ENCODE results near the gene ZNF491. TPM values are rescaled to one million over a fixed set of nuclear protein-coding genes. Genes with fewer than 3 reads are reported as not detected.
A peak's percentile ranks its signal among the peaks of the same experiment; 100 is the strongest.
"Not testable (repeated sequence)": the region's sequence is repeated elsewhere in the genome, so short reads cannot be mapped to it uniquely, and the experiment has no call there.

The ZNF491 gene
- polyA plus RNA-seq, 3 donors from 2014 or later, result 1.1 TPM; not detected in 2

- Mint-ChIP-seq H3K9me3 (peaks cover 37 to 86% (median 65%) of the 10 kb centered on the region in 6 donors), H3K36me3 (peaks cover 65 to 76% (median 74%) of the 10 kb centered on the region in 3 donors), H3K4me1 (peaks cover 10 to 16% of the 10 kb centered on the region in 2 donors)
- not testable (repeated sequence) for DNase-seq; H3K4me3 Mint-ChIP-seq; H3K27ac Mint-ChIP-seq; H3K27me3 Mint-ChIP-seq (ENCODE audit: low read depth in 3 of 3)
These were observed 21.7 kb upstream of the ZNF491 start for GRCh38 chr19:11776669-11777068.

GRCh38 chr19:11780431-11781020 lies 17.8 kb upstream of the ZNF491 start:
- Mint-ChIP-seq H3K27ac (no peak overlapping the region), H3K9me3 (peaks cover 38 to 95% (median 76%) of the 10 kb centered on the region in 6 donors), H3K27me3 (ENCODE audit: low read depth in 3 of 3) (peaks cover 0 to 2% (median 0%) of the 10 kb centered on the region in 3 donors), H3K4me3 (no peak overlapping the region), H3K36me3 (peaks cover 53 to 71% (median 69%) of the 10 kb centered on the region in 3 donors), H3K4me1 (peaks cover 0 to 2% of the 10 kb centered on the region in 2 donors)
- DNase-seq, result no peak

- Mint-ChIP-seq H3K4me3 (no peak overlapping the region), H3K27ac (no peak overlapping the region), H3K4me1 (peaks cover 0 to 2% of the 10 kb centered on the region in 2 donors), H3K27me3 (ENCODE audit: low read depth in 3 of 3) (peaks cover 0 to 2% (median 2%) of the 10 kb centered on the region in 3 donors), H3K9me3 (peaks cover 35 to 94% (median 76%) of the 10 kb centered on the region in 6 donors), H3K36me3 (peaks cover 47 to 63% (median 62%) of the 10 kb centered on the region in 3 donors)
- no peak for DNase-seq
These were observed 16.8 kb upstream of the ZNF491 start for GRCh38 chr19:11781295-11782057.

GRCh38 chr19:11783767-11784166 lies 14.6 kb upstream of the ZNF491 start:
- Mint-ChIP-seq H3K27ac (no peak overlapping the region), H3K9me3 (peaks cover 37 to 94% (median 83%) of the 10 kb centered on the region in 6 donors), H3K4me3 (no peak overlapping the region), H3K36me3 (peaks cover 32 to 46% (median 41%) of the 10 kb centered on the region in 3 donors), H3K4me1 (peaks cover 0 to 2% of the 10 kb centered on the region in 2 donors), H3K27me3 (ENCODE audit: low read depth in 3 of 3) (peaks cover 0 to 2% (median 0%) of the 10 kb centered on the region in 3 donors)
- no peak for DNase-seq

GRCh38 chr19:11784356-11784755 lies 14.0 kb upstream of the ZNF491 start:
- H3K36me3 Mint-ChIP-seq, result peaks cover 29 to 41% (median 36%) of the 10 kb centered on the region in 3 donors
- no peak for DNase-seq
- H3K4me1 Mint-ChIP-seq, result peaks cover 0 to 2% of the 10 kb centered on the region in 2 donors
- H3K4me3 Mint-ChIP-seq, result no peak overlapping the region
- H3K9me3 Mint-ChIP-seq, result peaks cover 43 to 94% (median 85%) of the 10 kb centered on the region in 6 donors
- peaks cover 0 to 3% (median 0%) of the 10 kb centered on the region in 3 donors for H3K27me3 Mint-ChIP-seq (ENCODE audit: low read depth in 3 of 3)
- no peak overlapping the region for H3K27ac Mint-ChIP-seq

- Mint-ChIP-seq H3K4me1 (peaks cover 0 to 2% of the 10 kb centered on the region in 2 donors), H3K27ac (no peak overlapping the region), H3K36me3 (peaks cover 13 to 15% (median 15%) of the 10 kb centered on the region in 3 donors), H3K9me3 (peaks cover 40 to 83% (median 75%) of the 10 kb centered on the region in 6 donors), H3K4me3 (no peak overlapping the region), H3K27me3 (ENCODE audit: low read depth in 3 of 3) (peaks cover 0 to 10% (median 0%) of the 10 kb centered on the region in 3 donors)
- no peak for DNase-seq
These were observed 10.8 kb upstream of the ZNF491 start for GRCh38 chr19:11787536-11787935.

- H3K9me3 Mint-ChIP-seq, result peaks cover 24 to 33% (median 29%) of the 10 kb centered on the region in 6 donors
- DNase-seq, result no peak
- peaks cover 9% of the 10 kb centered on the region in 2 donors for H3K4me1 Mint-ChIP-seq
- H3K36me3 Mint-ChIP-seq, result peaks cover 0 to 7% (median 0%) of the 10 kb centered on the region in 3 donors
- no peak overlapping the region for H3K27ac Mint-ChIP-seq
- H3K4me3 Mint-ChIP-seq, result no peak overlapping the region
- H3K27me3 Mint-ChIP-seq (ENCODE audit: low read depth in 3 of 3), result peaks cover 3 to 9% (median 3%) of the 10 kb centered on the region in 3 donors
These were observed 5.4 kb upstream of the ZNF491 start for GRCh38 chr19:11792942-11793341.

- H3K36me3 Mint-ChIP-seq, result no peaks in the 10 kb centered on the region
- H3K4me1 Mint-ChIP-seq, result peaks cover 17 to 21% of the 10 kb centered on the region in 2 donors
- H3K4me3 Mint-ChIP-seq, result peak overlapping the region; percentile 91 to 96 (median 92)
- H3K27ac Mint-ChIP-seq, result peak overlapping the region; percentile 76 to 94 (median 85)
- H3K27me3 Mint-ChIP-seq (ENCODE audit: low read depth in 3 of 3), result peaks cover 0 to 5% (median 3%) of the 10 kb centered on the region in 3 donors
- DNase-seq, result peak; percentile 74 to 75 (median 75)
- H3K9me3 Mint-ChIP-seq, result peaks cover 0 to 4% (median 0%) of the 10 kb centered on the region in 6 donors
These were observed 832 bp upstream of the ZNF491 start for GRCh38 chr19:11797491-11797890.

- Mint-ChIP-seq H3K4me3 (no peak overlapping the region), H3K27me3 (ENCODE audit: low read depth in 3 of 3) (no peaks in the 10 kb centered on the region), H3K27ac (no peak overlapping the region), H3K4me1 (no peaks in the 10 kb centered on the region), H3K36me3 (peaks cover 17 to 32% (median 30%) of the 10 kb centered on the region in 3 donors), H3K9me3 (peaks cover 20 to 34% (median 29%) of the 10 kb centered on the region in 6 donors)
- DNase-seq, result peak in 1 of 3 donors; percentile 0
These were observed 8.2 kb downstream of the ZNF491 start for GRCh38 chr19:11806354-11807098.

GRCh38 chr19:11807099-11807380 lies 8.7 kb downstream of the ZNF491 start:
- H3K27me3 Mint-ChIP-seq (ENCODE audit: low read depth in 3 of 3), result no peaks in the 10 kb centered on the region
- no peak for DNase-seq
- H3K36me3 Mint-ChIP-seq, result peaks cover 17 to 32% (median 30%) of the 10 kb centered on the region in 3 donors
- H3K9me3 Mint-ChIP-seq, result peaks cover 20 to 34% (median 29%) of the 10 kb centered on the region in 6 donors
- no peak overlapping the region for H3K27ac Mint-ChIP-seq
- H3K4me1 Mint-ChIP-seq, result no peaks in the 10 kb centered on the region
- no peak overlapping the region for H3K4me3 Mint-ChIP-seq

GRCh38 chr19:11813703-11814028 lies 15.3 kb downstream of the ZNF491 start:
- H3K36me3 Mint-ChIP-seq, result peaks cover 0 to 6% (median 3%) of the 10 kb centered on the region in 3 donors
- peaks cover 0 to 4% (median 3%) of the 10 kb centered on the region in 6 donors for H3K9me3 Mint-ChIP-seq
- DNase-seq, result no peak
- H3K4me1 Mint-ChIP-seq, result peaks cover 29 to 33% of the 10 kb centered on the region in 2 donors
- peak overlapping the region; percentile 83 to 91 (median 86) for H3K27ac Mint-ChIP-seq
- peaks cover 1 to 2% (median 2%) of the 10 kb centered on the region in 3 donors for H3K27me3 Mint-ChIP-seq (ENCODE audit: low read depth in 3 of 3)
- peak overlapping the region; percentile 92 to 94 (median 94) for H3K4me3 Mint-ChIP-seq

GRCh38 chr19:11814029-11814699 lies 15.8 kb downstream of the ZNF491 start, which contains the start of gene ZNF440:
ZNF440 (plus strand) TSS chr19:11814273; CDS start chr19:11814448, 175 bp downstream.
- Mint-ChIP-seq H3K4me1 (peaks cover 29 to 34% of the 10 kb centered on the region in 2 donors), H3K36me3 (peaks cover 0 to 6% (median 3%) of the 10 kb centered on the region in 3 donors), H3K9me3 (peaks cover 0 to 3% (median 0%) of the 10 kb centered on the region in 6 donors), H3K4me3 (peak within 1 kb of the TSS; percentile 92 to 94 (median 94)), H3K27me3 (ENCODE audit: low read depth in 3 of 3) (peaks cover 1 to 2% (median 2%) of the 10 kb centered on the region in 3 donors), H3K27ac (peak within 1 kb of the TSS; percentile 83 to 91 (median 86))
- peak; percentile 85 to 88 (median 86) for DNase-seq

- H3K4me1 Mint-ChIP-seq, result peaks cover 29 to 34% of the 10 kb centered on the region in 2 donors
- H3K9me3 Mint-ChIP-seq, result peaks cover 0 to 3% (median 0%) of the 10 kb centered on the region in 6 donors
- DNase-seq, result no peak
- peaks cover 0 to 6% (median 3%) of the 10 kb centered on the region in 3 donors for H3K36me3 Mint-ChIP-seq
- H3K27ac Mint-ChIP-seq, result peak overlapping the region in 4 of 6 donors; percentile 5 to 85 (median 38)
- H3K4me3 Mint-ChIP-seq, result peak overlapping the region; percentile 87 to 94 (median 87)
- peaks cover 1 to 2% (median 2%) of the 10 kb centered on the region in 3 donors for H3K27me3 Mint-ChIP-seq (ENCODE audit: low read depth in 3 of 3)
These were observed 16.3 kb downstream of the ZNF491 start for GRCh38 chr19:11814700-11815035.
